HepG2 (cell line): ENCODE data around the gene MAMLD1. TPM values are rescaled to one million over a fixed set of nuclear protein-coding genes. Genes with fewer than 3 reads are reported as not detected.

Experiments used
- ATAC-seq: fragments of 200-7000 bp; cut with Tn5 transposase; 3 replicates; pipeline ENCODE4 v1.9.1; 2020; ENCODE audit warnings: mild to moderate bottlenecking, moderate library complexity
- BruUV-seq: library from RNA; stranded (reverse); fragments of 400-500 nt; replicated peaks from 2 replicates; lab custom pipeline; 2021; lab: Mats Ljungman, UMichigan
- CTCF ChIA-PET: fragments of 300-600 bp; formaldehyde crosslinking; extraction: SDS; loops from one replicate; lab custom pipeline; 2021; ENCODE audit warnings: low total read pairs, inconsistent platforms, low intra/inter-chr PET ratio; lab: Yijun Ruan, JAX
- POLR2A ChIA-PET: fragments of 350-600 bp; sonication (Branson Sonifier 250); formaldehyde crosslinking; loops from one replicate; lab custom pipeline; 2020; ENCODE audit warnings: antibody characterized with exemption, inconsistent platforms; lab: Yijun Ruan, JAX
- DNase-seq: peaks from one replicate; pipeline ENCODE4 v3.0.0-alpha.2; 2015; ENCODE audit warnings: low spot score
- FAIRE-seq: peaks from 3 replicates; lab custom pipeline; 2011; peaks lifted over from hg19 to GRCh38; lab: Jason Lieb, UNC
- H2AFZ ChIP-seq: one replicate; pipeline ENCODE4 v1.6.1; 2011; ENCODE audit warnings: low read length, inconsistent platforms
- H3K27ac ChIP-seq: fragments of 300-600 bp; 3 replicates; pipeline ENCODE4 v1.8.0; 2011; ENCODE audit warnings: mixed run types, mild to moderate bottlenecking, mixed read lengths, low read length, inconsistent platforms; ENCODE audit not compliant: insufficient read depth; ENCODE audit errors: extremely low read length
- H3K27me3 ChIP-seq, 2 experiments: fragments of 200-600 bp in 1 of 2; 2 replicates in 1 of 2; 3 replicates in 1 of 2; pipeline versions ENCODE4 v1.6.0 to v1.8.0; 2011; ENCODE audit warnings: low read length in 2 of 2, mild to moderate bottlenecking in 2 of 2, moderate library complexity in 2 of 2, inconsistent platforms in 1 of 2; ENCODE audit not compliant: insufficient read depth in 2 of 2, control insufficient read depth in 1 of 2
- H3K36me3 ChIP-seq, 2 experiments: fragments of 200-600 bp in 1 of 2; replicated peaks in 1 of 2; 2 replicates in 1 of 2; 3 replicates in 1 of 2; pipeline versions ENCODE4 v1.5.1 to v1.8.0; 2011; ENCODE audit warnings: low read length in 2 of 2, inconsistent platforms in 1 of 2; ENCODE audit not compliant: insufficient read depth in 2 of 2, control insufficient read depth in 1 of 2
- H3K4me1 ChIP-seq: 2 replicates; pipeline ENCODE4 v1.5.1; 2012; ENCODE audit warnings: low read length, inconsistent platforms; ENCODE audit not compliant: insufficient read depth
- H3K4me2 ChIP-seq: 2 replicates; pipeline ENCODE4 v1.6.0; 2011; ENCODE audit warnings: low read depth, low read length, inconsistent platforms
- H3K4me3 ChIP-seq, 3 experiments: fragments of 200-600 bp in 1 of 3; sonication (generic), shearing (Covaris generic) in 1 of 3; replicated peaks in 1 of 3; 2 replicates each; pipeline ENCODE4 v1.5.1; 2011 to 2016; ENCODE audit warnings: low read length in 3 of 3, inconsistent platforms in 2 of 3, low read depth in 2 of 3, mild to moderate bottlenecking in 2 of 3, control low read depth in 1 of 3, mixed read lengths in 1 of 3; ENCODE audit not compliant: insufficient read depth in 1 of 3
- H3K79me2 ChIP-seq: one replicate; pipeline ENCODE4 v1.6.1; 2011; ENCODE audit warnings: low read length, inconsistent platforms; ENCODE audit not compliant: insufficient read depth
- H3K9ac ChIP-seq: 2 replicates; pipeline ENCODE4 v1.6.0; 2011; ENCODE audit warnings: mild to moderate bottlenecking, low read depth, low read length, inconsistent platforms; ENCODE audit not compliant: insufficient read depth
- H3K9me3 ChIP-seq: 2 replicates; pipeline ENCODE4 v1.5.1; 2012; ENCODE audit warnings: mild to moderate bottlenecking, low read length
- H4K20me1 ChIP-seq: 2 replicates; pipeline ENCODE4 v1.6.0; 2011; ENCODE audit warnings: inconsistent platforms, mild to moderate bottlenecking, low read length, moderate library complexity; ENCODE audit not compliant: insufficient read depth
- AGO2 ChIP-seq: fragments of 200-400 bp; formaldehyde crosslinking; optimal IDR thresholded peaks from 2 replicates; pipeline ENCODE3; 2017; ENCODE audit warnings: mild to moderate bottlenecking, low read depth, low read length, moderate library complexity
- FOSL2 ChIP-seq: sonication (generic); formaldehyde crosslinking; IDR thresholded peaks from 2 replicates; pipeline ENCODE4 v1.4.0; 2020; ENCODE audit warnings: missing genetic modification reagents
- GTF2F1 ChIP-seq: fragments of 150-350 bp; IDR thresholded peaks from 2 replicates; pipeline ENCODE4 v1.6.1; 2014; ENCODE audit warnings: low read length
- KDM5A ChIP-seq: fragments of 200-600 bp; sonication (generic); IDR thresholded peaks from 2 replicates; pipeline ENCODE4 v1.7.0; 2018; ENCODE audit warnings: antibody characterized with exemption, mild to moderate bottlenecking, low read length, borderline replicate concordance
- KLF6 ChIP-seq: IDR thresholded peaks from 2 replicates; pipeline ENCODE4 v1.8.0; 2016; ENCODE audit warnings: missing biosample characterization, missing genetic modification reagents
- NR3C1 ChIP-seq: sonication (generic); formaldehyde crosslinking; IDR thresholded peaks from 2 replicates; pipeline ENCODE4 v1.4.0; 2020; ENCODE audit warnings: missing genetic modification reagents
- PCBP2 ChIP-seq: fragments of 200-400 bp; formaldehyde crosslinking; optimal IDR thresholded peaks from 2 replicates; pipeline ENCODE3; 2018; ENCODE audit warnings: low read length, low read depth; ENCODE audit not compliant: poor library complexity, severe bottlenecking
- ZNF709 ChIP-seq: sonication (generic); formaldehyde crosslinking; IDR thresholded peaks from 2 replicates; pipeline ENCODE4 v1.5.0; 2020; ENCODE audit warnings: mild to moderate bottlenecking, missing genetic modification reagents
- WGBS: methylation state at CpG from one replicate; pipeline ENCODE4 v1.1.6; 2017; ENCODE audit warnings: low lambda C conversion rate; 5-methylcytosine and 5-hydroxymethylcytosine counted together
- in situ Hi-C: cut with HindIII; loops from 2 replicates; pipeline ENCODE4 v1.10.0; 2017; ENCODE audit warnings: low pct_unique_long_range_greater_than_20kb; ENCODE audit not compliant: extremely low pct_ligation_motif_present
- intact Hi-C: fragments of 100-400 bp; cut with micrococcal nuclease; formaldehyde crosslinking; loops from one replicate; pipeline ENCODE4 v1.10.0; 2022; ENCODE audit not compliant: unreplicated experiment
- polyA plus RNA-seq, 8 experiments: library from polyadenylated mRNA; depleted of rRNA in 3 of 8; stranded (reverse) in 7 of 8; unstranded in 1 of 8; fragments of >200 nt; fragmentation: Illumina TruSeq in 4 of 8; extraction: Trizol in 4 of 8; gene quantifications; 2 replicates each; pipeline versions ENCODE4 v1.2.1 to v1.2.3, GENCODE V29; 2011 to 2016; ENCODE audit warnings: low read depth in 4 of 8, missing spikeins in 1 of 8, mixed read lengths in 1 of 8; ENCODE audit not compliant: insufficient read depth in 1 of 8
- total RNA-seq, 5 experiments: library from RNA; depleted of rRNA; stranded (reverse); fragments of >200 nt; fragmentation: Illumina TruSeq; extraction: Trizol; gene quantifications; 2 replicates each; pipeline ENCODE4 v1.2.3, GENCODE V29; 2016; ENCODE audit warnings: low read depth in 1 of 5
- TF ChIP-seq, protein P1 (sequence below): sonication (generic); formaldehyde crosslinking; IDR thresholded peaks from 2 replicates; pipeline ENCODE4 v1.5.0; 2020; ENCODE audit warnings: mild to moderate bottlenecking, missing genetic modification reagents, borderline replicate concordance

MAMLD1 gene
- total and polyA plus RNA-seq, 2 of the 13 experiments (the other 11 are each of a cell fraction or from before 2014, with no cell fraction given), result not detected

DNA sequence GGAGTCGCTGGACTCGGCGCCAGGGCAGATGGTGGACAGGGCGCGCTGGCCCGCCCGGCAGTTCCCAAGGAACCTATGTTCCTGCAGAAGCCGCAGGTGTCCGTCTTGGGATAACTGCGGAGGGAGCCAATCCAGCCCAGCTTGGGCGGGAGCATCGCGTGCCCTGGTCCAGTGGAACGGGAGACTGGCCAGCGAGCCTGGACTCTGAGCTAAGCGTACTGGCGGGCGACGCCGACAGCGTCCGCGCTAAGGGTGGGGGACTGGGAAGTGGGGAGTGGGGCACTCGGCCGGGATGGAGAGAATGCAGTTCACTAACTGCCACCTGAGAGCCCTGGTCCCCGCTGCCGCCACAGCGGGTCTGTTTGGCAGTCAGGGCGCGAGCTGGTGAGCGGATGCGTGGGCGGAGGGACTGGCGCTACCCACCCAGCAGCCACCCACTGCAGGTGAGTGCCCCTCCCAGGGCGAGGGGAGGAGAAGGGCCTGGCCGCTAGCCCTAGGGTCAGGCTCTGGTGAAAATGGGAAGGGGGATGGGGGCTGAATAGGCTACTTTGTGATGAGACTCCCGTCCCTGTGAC lies 1.3 kb upstream of the MAMLD1 start:
- Histone ChIP-seq H3K36me3 (no peaks in the 10 kb centered on the region), H3K27ac (no peak overlapping the region), H4K20me1 (no peaks in the 10 kb centered on the region), H3K4me2 (no peak overlapping the region), H3K27me3 (peaks cover 10 to 42% of the 10 kb centered on the region in 2 experiments; a peak in 4 of 5 replicates), H3K9me3 (no peaks in the 10 kb centered on the region), H3K79me2 (no peaks in the 10 kb centered on the region), H3K4me3 (no peak overlapping the region), H2AFZ (no peak overlapping the region), H3K9ac (no peak overlapping the region), H3K4me1 (peaks cover 23% of the 10 kb centered on the region; the same call in 1 of the 2 replicates)
- POLR2A ChIA-PET, result no interaction called here
- intact Hi-C loops (no loop called here), in situ Hi-C loops (loop anchor here (25.0 kb wide), 1 partner anchor 400 kb away; no protein-coding TSS in a partner anchor)
- CTCF ChIA-PET, result no interaction called here
- TF ChIP-seq AGO2 (no peak), NR3C1 (CRISPR knock-in tag) (no peak), KLF6 (CRISPR knock-in tag) (no peak), KDM5A (no peak), FOSL2 (CRISPR knock-in tag) (no peak), PCBP2 (no peak), ZNF709 (no peak), GTF2F1 (no peak)
- TF ChIP-seq, protein P1, sequence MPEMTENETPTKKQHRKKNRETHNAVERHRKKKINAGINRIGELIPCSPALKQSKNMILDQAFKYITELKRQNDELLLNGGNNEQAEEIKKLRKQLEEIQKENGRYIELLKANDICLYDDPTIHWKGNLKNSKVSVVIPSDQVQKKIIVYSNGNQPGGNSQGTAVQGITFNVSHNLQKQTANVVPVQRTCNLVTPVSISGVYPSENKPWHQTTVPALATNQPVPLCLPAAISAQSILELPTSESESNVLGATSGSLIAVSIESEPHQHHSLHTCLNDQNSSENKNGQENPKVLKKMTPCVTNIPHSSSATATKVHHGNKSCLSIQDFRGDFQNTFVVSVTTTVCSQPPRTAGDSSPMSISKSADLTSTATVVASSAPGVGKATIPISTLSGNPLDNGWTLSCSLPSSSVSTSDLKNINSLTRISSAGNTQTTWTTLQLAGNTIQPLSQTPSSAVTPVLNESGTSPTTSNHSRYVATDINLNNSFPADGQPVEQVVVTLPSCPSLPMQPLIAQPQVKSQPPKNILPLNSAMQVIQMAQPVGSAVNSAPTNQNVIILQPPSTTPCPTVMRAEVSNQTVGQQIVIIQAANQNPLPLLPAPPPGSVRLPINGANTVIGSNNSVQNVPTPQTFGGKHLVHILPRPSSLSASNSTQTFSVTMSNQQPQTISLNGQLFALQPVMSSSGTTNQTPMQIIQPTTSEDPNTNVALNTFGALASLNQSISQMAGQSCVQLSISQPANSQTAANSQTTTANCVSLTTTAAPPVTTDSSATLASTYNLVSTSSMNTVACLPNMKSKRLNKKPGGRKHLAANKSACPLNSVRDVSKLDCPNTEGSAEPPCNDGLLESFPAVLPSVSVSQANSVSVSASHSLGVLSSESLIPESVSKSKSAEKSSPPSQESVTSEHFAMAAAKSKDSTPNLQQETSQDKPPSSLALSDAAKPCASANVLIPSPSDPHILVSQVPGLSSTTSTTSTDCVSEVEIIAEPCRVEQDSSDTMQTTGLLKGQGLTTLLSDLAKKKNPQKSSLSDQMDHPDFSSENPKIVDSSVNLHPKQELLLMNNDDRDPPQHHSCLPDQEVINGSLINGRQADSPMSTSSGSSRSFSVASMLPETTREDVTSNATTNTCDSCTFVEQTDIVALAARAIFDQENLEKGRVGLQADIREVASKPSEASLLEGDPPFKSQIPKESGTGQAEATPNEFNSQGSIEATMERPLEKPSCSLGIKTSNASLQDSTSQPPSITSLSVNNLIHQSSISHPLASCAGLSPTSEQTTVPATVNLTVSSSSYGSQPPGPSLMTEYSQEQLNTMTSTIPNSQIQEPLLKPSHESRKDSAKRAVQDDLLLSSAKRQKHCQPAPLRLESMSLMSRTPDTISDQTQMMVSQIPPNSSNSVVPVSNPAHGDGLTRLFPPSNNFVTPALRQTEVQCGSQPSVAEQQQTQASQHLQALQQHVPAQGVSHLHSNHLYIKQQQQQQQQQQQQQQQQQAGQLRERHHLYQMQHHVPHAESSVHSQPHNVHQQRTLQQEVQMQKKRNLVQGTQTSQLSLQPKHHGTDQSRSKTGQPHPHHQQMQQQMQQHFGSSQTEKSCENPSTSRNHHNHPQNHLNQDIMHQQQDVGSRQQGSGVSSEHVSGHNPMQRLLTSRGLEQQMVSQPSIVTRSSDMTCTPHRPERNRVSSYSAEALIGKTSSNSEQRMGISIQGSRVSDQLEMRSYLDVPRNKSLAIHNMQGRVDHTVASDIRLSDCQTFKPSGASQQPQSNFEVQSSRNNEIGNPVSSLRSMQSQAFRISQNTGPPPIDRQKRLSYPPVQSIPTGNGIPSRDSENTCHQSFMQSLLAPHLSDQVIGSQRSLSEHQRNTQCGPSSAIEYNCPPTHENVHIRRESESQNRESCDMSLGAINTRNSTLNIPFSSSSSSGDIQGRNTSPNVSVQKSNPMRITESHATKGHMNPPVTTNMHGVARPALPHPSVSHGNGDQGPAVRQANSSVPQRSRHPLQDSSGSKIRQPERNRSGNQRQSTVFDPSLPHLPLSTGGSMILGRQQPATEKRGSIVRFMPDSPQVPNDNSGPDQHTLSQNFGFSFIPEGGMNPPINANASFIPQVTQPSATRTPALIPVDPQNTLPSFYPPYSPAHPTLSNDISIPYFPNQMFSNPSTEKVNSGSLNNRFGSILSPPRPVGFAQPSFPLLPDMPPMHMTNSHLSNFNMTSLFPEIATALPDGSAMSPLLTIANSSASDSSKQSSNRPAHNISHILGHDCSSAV (CRISPR knock-in tag), result no peak
- ATAC-seq (no peak), FAIRE-seq (no peak), DNase-seq (no peak)
- BruUV-seq, result no TSS peak
- WGBS, result no CpG with 5 or more reads among the region's 37 CpGs
